Endothelial cell (in vitro differentiated cells): Measurements from ENCODE around the gene IPO4. TPM values are rescaled to one million over a fixed set of nuclear protein-coding genes. Genes with fewer than 3 reads are reported as not detected.

Experiments
- microRNA-seq: library from miRNA; unstranded; fragments of <30 nt; microRNA quantifications from one replicate; pipeline ENCODE4, GENCODE V29; 2020; ENCODE audit not compliant: unreplicated experiment
- total RNA-seq: library from RNA; stranded (reverse); fragmentation: NEBNext Ultra II Directional; extraction: Animal tissue kit (Norgen Biotek cat#: 25700); gene quantifications from one replicate; pipeline ENCODE4 v1.2.1, GENCODE V29; 2021; ENCODE audit not compliant: unreplicated experiment

Gene IPO4
- total RNA-seq, 1 donor from 2014 or later, result 29.0 TPM

Small RNA genes lying within 50 kb of the gene (microRNA-seq; reads per million reads assigned to microRNA genes)
- not detected for gene MIR7703

Other genes with a start within 250 kb of the IPO4 start
- gene DHRS4, start 235.0 kb downstream of the IPO4 start, total RNA-seq, result 18.9 TPM
- gene DHRS4L2, start 199.9 kb downstream of the IPO4 start, total RNA-seq, result 19.2 TPM
- 1.4 TPM for gene CARMIL3, start 136.8 kb downstream of the IPO4 start, total RNA-seq
- not detected for gene CPNE6, start 117.3 kb downstream of the IPO4 start, total RNA-seq
- 23.9 TPM for gene PCK2, start 94.5 kb downstream of the IPO4 start, total RNA-seq
- gene DCAF11, start 74.0 kb downstream of the IPO4 start, total RNA-seq, result 38.2 TPM
- 1.2 TPM for gene NRL, start 73.9 kb downstream of the IPO4 start, total RNA-seq
- gene FITM1, start 58.2 kb downstream of the IPO4 start, total RNA-seq, result 0.59 TPM
- 43.6 TPM for gene PSME1, start 52.6 kb downstream of the IPO4 start, total RNA-seq
- gene EMC9, start 47.2 kb downstream of the IPO4 start, total RNA-seq, result 16.7 TPM
- 73.6 TPM for gene PSME2, start 42.2 kb downstream of the IPO4 start, total RNA-seq
- gene RNF31, start 41.3 kb downstream of the IPO4 start, total RNA-seq, result 90.2 TPM
- gene IRF9, start 27.6 kb downstream of the IPO4 start, total RNA-seq, result 25.7 TPM
- 31.8 TPM for gene REC8, start 16.7 kb downstream of the IPO4 start, total RNA-seq
- gene TM9SF1, start 6.6 kb upstream of the IPO4 start, total RNA-seq, result 41.8 TPM
- not detected for gene TSSK4, start 16.9 kb upstream of the IPO4 start, total RNA-seq
- 34.3 TPM for gene CHMP4A, start 24.7 kb upstream of the IPO4 start, total RNA-seq
- 17.4 TPM for gene MDP1, start 27.2 kb upstream of the IPO4 start, total RNA-seq
- gene NEDD8, start 43.6 kb upstream of the IPO4 start, total RNA-seq, result 154 TPM
- 61.3 TPM for gene GMPR2, start 44.1 kb upstream of the IPO4 start, total RNA-seq
- gene TINF2, start 53.8 kb upstream of the IPO4 start, total RNA-seq, result 25.4 TPM
- 1.7 TPM for gene TGM1, start 74.4 kb upstream of the IPO4 start, total RNA-seq
- gene RABGGTA, start 82.8 kb upstream of the IPO4 start, total RNA-seq, result 17.7 TPM
- 17.7 TPM for gene DHRS1, start 111.0 kb upstream of the IPO4 start, total RNA-seq
- 27.2 TPM for gene NOP9, start 111.0 kb upstream of the IPO4 start, total RNA-seq
- gene CIDEB, start 119.2 kb upstream of the IPO4 start, total RNA-seq, result 0.82 TPM
- gene LTB4R2, start 121.3 kb upstream of the IPO4 start, total RNA-seq, result 13.3 TPM
- gene LTB4R, start 122.7 kb upstream of the IPO4 start, total RNA-seq, result 9.5 TPM
- gene ADCY4, start 146.3 kb upstream of the IPO4 start, total RNA-seq, result 74.6 TPM
- 2.6 TPM for gene RIPK3, start 151.2 kb upstream of the IPO4 start, total RNA-seq
- gene NFATC4, start 179.4 kb upstream of the IPO4 start, total RNA-seq, result 42.4 TPM
- 49.0 TPM for gene NYNRIN, start 210.2 kb upstream of the IPO4 start, total RNA-seq
- gene CBLN3, start 240.9 kb upstream of the IPO4 start, total RNA-seq, result 1.5 TPM
- gene KHNYN, start 241.1 kb upstream of the IPO4 start, total RNA-seq, result 43.8 TPM